GM13976 (cell line): Measurements from ENCODE around the gene MIOX.

ENCODE experiments used
- DNase-seq: peaks from one replicate; pipeline ENCODE4 v3.0.0; 2012; ENCODE audit warnings: low spot score
- CTCF ChIP-seq: IDR thresholded peaks from 2 replicates; pipeline ENCODE4 v1.5.1; 2012; ENCODE audit warnings: borderline replicate concordance, mild to moderate bottlenecking; ENCODE audit not compliant: insufficient read depth; ENCODE audit errors: extremely low read depth, missing control alignments, control extremely low read depth
- in situ Hi-C: fragments of 300-500 bp; cut with MboI; formaldehyde crosslinking; loops from one replicate; pipeline ENCODE4 v1.12.0; 2022; ENCODE audit warnings: low sequenced_read_pairs, mixed read lengths, inconsistent platforms; ENCODE audit not compliant: unreplicated experiment

MIOX gene

GRCh38 chr22:50440544-50441249 is 46.0 kb upstream of the MIOX start:
- DNase-seq: no peak
- no peak for TF ChIP-seq CTCF
- in situ Hi-C loops: no loop called here

- in situ Hi-C loops: no loop called here
These were observed 45.1 kb upstream of the MIOX start for GRCh38 chr22:50441428-50441993.

GRCh38 chr22:50443197-50443596 is 43.5 kb upstream of the MIOX start:
- TF ChIP-seq CTCF: no peak
- in situ Hi-C loops: no loop called here
- no peak for DNase-seq

More at GRCh38 chr22:50441428-50441993, 45.1 kb upstream of the MIOX start:
- no peak for TF ChIP-seq CTCF
- DNase-seq: no peak

- DNase-seq: no peak
- no peak for TF ChIP-seq CTCF
- in situ Hi-C loops: no loop called here
These were observed 42.6 kb upstream of the MIOX start for GRCh38 chr22:50443801-50444625.

GRCh38 chr22:50444663-50445062 is 42.0 kb upstream of the MIOX start:
- no peak for DNase-seq
- in situ Hi-C loops: no loop called here
- no peak for TF ChIP-seq CTCF

GRCh38 chr22:50445071-50445879 is 41.4 kb upstream of the MIOX start:
- no peak for DNase-seq
- in situ Hi-C loops: no loop called here
- TF ChIP-seq CTCF: no peak
